HG03066 (cell line): ENCODE data around the gene NME7.
"Not testable (repeated sequence)": the region's sequence is repeated elsewhere in the genome, so short reads cannot be mapped to it uniquely, and the experiment has no call there.

ENCODE experiments used
- ATAC-seq: cut with Tn5 transposase; IDR thresholded peaks from one replicate; pipeline ENCODE4 v1.9.1; 2021; ENCODE audit warnings: low read depth; ENCODE audit not compliant: unreplicated experiment

Gene NME7

DNA sequence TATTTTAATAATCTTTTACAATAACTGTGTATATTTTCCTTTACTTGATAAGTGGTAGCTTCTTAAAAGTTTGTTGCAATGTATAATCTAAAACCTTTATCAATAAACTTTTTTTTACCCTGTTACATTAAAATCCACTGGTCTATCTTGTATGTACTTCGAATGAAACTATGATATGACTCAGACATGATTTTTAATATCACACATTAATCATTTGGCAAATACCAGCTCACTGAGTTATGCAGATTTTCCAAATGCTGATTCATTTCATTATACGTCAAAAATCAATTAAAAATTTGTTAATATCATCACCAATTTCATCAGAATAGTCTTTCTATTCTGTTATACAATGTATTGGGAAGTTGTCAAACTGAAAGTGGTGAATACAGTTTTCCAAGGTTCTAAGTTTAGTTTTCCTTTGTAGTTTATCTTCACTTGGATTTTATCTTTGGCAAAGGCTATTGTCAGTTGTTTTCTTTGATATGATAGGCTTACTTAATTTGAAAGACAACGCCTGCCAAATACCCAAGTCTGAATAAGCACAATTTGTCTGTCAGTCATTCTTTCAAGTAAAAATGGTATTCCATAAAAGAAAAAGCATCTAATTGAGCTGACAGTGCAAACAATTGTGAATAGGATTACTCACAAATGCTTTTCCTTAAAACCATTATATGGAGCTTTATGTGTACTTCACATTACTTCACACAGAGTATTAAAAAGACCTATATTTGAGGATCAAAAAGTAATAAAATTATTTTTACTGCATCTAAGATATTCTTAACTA is 127.0 kb downstream of the NME7 start:
- no peak for ATAC-seq

GRCh38 chr1:169236880-169237279 is 130.7 kb downstream of the NME7 start:
- ATAC-seq = no peak

DNA sequence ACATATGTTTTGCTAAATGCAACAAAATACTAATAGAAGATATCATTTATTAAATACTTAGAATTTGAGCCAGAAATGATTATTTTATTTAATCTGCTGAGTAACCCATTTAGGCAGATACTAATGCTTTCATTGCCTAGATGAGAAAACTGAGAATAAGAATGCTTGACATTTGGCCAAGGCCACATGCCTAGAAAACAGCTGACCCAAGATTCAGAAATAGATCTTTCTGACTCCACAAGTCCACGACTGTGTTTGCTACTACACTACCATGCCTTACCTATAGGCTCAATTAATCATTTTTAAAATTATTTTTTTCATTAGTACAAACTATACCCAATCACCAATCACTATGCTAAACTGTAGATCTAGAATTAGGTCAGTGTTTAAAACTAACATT is 131.5 kb downstream of the NME7 start:
- no peak for ATAC-seq

DNA sequence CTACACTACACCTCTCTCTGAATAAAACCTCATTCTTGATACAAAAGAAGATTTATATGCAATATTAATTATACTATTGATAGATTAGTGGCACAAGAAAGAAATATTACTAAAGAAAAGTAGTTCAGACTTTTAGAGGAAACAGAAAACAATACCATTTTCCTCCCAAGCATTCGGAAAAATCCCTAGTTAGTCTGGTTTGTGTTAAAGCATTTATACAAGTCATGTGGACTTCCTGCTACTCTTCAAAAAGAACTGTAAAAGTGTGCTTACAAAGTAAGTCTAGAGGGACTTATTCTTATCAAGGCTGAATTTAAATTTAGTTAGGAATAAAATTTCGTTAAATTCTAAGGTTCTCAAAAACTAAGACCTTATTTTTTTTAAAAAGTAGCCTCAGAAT is 132.0 kb downstream of the NME7 start:
- ATAC-seq = no peak

GRCh38 chr1:169234780-169235179 is 132.8 kb downstream of the NME7 start:
- ATAC-seq = no peak

DNA sequence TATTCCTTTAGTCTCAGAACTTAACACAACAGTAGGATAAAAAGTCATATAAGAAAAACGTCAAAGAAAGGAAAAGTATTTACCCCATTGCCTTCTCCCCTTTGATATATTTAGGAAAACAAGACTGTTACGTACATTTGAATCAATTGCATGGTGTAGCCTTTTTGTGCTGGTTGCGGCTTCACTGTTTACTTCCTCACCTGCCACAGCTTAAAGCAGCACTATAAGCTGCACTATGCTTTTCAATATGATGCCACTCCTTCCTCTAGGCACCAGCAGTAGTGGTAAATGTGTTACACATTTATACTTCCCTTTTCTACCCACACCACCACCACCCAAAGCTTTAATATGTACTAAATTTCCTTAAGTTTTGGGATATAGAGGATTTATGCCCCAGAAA is 150.0 kb downstream of the NME7 start:
- ATAC-seq = no peak

GRCh38 chr1:169214598-169214997 is 153.0 kb downstream of the NME7 start:
- no peak for ATAC-seq

DNA sequence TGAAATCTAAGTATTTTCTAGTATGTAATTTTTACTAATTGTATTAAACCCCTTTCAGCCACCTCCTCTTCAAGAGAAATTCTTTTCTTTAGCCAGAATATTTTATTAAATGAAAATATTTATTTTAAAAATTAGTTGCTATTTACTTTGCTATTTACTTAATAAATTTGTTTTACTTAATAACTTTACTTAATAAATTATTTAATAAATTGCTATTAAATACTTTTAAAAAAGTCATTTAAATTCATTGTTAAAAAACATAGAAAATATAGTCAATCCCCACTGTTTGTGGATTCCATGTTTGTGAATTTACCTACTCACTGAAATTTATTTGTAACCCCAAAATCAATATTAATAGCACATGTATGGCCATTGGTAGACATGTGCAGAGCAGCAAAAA is 155.5 kb downstream of the NME7 start:
- no peak for ATAC-seq

DNA sequence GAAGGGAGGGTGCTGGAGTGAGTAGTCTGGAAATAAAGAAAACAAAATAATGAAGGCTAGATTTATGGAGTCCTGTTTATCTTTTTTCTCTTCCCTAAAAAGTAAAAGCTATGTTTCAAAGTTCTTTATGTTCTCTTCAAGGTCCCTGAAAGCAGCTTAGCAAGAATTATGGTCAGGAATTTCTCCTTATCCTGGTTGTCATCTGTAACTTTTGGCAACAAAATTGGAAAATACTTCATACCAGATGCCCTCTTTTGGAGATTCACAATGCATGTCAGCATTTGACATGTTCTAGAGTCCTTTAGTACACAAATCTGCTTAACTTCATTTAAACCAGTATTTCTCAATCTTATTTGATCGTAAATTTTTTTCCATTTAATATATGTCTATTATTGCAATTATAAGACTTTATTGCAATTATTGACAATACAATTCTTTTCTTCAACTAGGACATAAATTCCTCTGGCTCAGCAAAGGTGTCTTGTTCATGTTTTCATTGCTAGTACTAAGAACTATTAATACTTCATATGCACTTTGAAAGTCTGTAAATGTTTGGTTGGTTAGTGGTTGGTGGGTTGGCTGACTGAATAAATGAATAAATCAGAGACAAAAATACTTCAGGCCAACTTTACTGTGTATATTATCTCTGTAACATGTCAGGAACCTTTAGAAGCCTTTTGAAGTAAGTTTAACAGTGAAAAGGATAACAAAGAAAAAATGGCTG is 159.6 kb downstream of the NME7 start:
- no peak for ATAC-seq

- ATAC-seq = no peak
Measured at GRCh38 chr1:169204157-169204556, 163.4 kb downstream of the NME7 start.

DNA sequence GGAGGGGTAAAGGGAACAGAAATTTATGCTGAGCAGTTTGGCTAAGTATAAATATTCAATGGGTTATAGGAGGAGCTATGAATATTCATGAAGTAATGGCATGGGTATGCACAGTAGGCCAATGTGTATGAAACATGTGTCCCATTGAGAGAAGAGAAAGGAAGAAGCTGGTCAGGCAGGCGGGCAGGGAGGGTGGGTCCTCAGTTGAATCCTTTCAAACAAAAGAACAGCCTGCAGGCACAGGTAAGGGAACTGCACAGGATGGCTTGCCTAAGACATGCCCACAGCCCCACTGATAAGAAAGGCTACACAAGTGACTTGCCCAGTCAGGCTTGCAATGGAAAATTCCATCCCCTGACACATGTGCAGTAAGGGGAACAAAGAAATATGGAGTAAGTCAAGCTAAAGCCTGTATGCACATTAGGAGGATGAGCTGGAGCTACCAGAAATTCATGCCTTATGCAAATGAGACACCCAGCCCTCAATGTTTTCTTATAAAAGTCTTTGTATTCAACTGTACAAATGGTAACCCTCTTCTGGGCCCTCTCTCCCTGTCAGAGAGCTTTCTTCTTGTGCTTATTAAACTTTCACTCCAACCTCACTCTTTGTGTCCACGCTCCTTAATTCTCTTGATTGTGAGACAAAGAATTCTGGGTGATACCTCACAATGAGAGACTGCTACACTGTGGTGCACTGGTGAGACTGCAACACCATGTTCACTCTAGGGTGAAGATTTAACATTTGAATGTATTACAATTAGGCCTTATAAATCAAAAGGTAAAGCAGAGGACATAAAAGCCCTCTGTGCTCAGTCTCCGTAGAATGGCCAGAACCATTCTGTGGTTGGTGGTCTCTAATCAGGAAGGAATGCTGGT is 164.6 kb downstream of the NME7 start:
- no peak for ATAC-seq

GRCh38 chr1:169201084-169201619 is 166.4 kb downstream of the NME7 start:
- ATAC-seq = no peak

GRCh38 chr1:169200319-169200718 is 167.3 kb downstream of the NME7 start:
- ATAC-seq = no peak

- ATAC-seq = no peak
Measured at GRCh38 chr1:169196581-169196980, 171.0 kb downstream of the NME7 start.

DNA sequence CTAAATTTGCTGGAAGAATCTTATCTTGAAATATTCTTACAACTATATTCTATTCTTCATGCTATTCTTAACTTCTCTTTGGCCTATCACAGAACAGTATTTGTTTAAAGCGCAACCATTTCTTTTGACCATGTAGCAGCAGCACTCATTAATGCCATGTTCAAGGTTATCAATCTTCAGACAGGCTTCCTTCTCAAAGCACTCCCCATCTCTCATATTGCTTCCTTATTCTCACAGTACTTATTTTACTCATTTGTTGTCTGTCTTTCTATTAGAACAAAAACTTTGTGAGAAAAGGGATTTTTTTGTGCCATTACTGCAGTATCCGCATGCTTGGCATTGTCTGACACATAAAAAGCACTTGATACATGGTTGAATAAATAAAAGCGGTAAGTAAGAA is 171.4 kb downstream of the NME7 start:
- ATAC-seq = no peak

DNA sequence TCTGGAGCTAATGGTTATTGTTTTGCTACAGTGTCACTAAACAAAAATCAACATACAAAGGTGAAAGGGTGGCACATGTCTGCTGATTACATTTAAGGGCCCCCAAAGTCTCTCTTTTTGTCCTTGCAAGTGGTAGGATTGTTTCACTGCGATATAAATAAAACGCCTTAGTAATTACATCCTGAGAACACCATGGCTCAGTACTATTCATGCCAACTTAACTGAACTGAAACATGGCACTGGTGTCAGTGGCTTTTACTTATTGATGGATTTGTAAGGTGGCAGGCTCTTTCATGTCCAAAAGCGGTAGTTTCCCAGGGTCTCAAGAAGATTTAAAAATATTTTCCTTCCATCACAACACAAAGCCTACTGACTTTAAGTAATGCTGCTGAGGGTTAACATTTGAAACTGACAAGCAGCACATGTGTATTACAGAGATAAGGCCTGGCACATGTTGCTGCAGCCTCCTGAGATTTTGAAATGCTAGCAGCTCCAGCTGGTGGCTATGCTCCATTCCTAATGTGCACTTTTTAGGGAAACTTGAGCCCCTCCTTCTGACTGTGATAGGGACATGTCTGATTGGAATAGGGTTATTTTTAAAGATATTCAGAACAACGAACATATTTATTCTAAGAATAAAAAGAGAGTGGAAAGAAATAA is 174.3 kb downstream of the NME7 start:
- no peak for ATAC-seq

- no peak for ATAC-seq
Measured at GRCh38 chr1:169186106-169186505, 181.5 kb downstream of the NME7 start.

GRCh38 chr1:169184812-169185211 is 182.8 kb downstream of the NME7 start:
- no peak for ATAC-seq

DNA sequence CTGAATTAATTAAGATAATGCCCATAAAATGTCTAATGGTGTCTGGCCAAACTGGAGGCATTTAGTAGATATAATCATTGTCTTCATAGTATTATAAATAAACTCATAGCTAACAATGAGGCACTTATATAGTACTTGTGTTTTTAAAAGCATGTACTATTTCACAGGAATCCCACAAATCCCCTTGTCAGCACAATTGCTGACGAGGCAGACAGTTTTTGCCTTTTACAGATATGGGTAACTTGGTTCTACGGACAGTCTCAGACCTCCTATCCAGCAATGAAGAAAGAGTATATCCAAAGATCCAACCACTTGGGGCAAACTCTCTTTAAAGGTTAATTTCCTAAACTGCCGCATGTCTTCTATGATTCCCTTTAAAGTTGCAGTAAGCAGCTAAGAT is 187.4 kb downstream of the NME7 start:
- ATAC-seq = no peak

DNA sequence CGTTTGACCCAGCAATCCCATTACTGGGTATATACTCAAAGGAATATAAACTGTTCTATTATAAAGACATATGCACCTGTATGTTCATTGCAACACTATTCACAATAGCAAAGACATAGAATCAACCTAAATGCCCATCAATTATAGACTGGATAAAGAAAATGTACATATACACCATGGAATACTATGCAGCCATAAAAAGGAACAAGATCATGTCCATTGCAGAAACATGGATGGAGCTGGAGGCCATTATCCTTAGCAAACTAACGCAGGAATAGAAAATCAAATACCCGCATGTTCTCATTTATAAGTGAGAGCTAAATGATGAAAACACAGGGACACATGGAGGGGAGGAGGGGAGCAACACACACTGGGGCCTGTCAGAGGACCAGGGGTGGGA is 188.2 kb downstream of the NME7 start:
- not testable (repeated sequence) for ATAC-seq
